Stimulated activated CD4-positive, alpha-beta T cell treated with anti-CD3 and anti-CD28 coated beads, Interleukin-15, amount 100 ng/mL, for 24 hours (primary cell): ENCODE measurements around the gene MROH2A.

Experiments used
- DNase-seq: peaks from one replicate; pipeline ENCODE4 v3.0.0-alpha.2; 2020

MROH2A gene

GRCh38 chr2:233838251-233838650 is 60.1 kb downstream of the MROH2A start:
- DNase-seq = no peak

- no peak for DNase-seq
Observed at GRCh38 chr2:233838726-233839446, 60.8 kb downstream of the MROH2A start.

- no peak for DNase-seq
Observed at GRCh38 chr2:233839447-233839820, 61.3 kb downstream of the MROH2A start.

GRCh38 chr2:233840520-233840919 is 62.4 kb downstream of the MROH2A start:
- no peak for DNase-seq

GRCh38 chr2:233841183-233841582 is 63.1 kb downstream of the MROH2A start:
- no peak for DNase-seq

GRCh38 chr2:233844064-233844807 is 66.1 kb downstream of the MROH2A start:
- DNase-seq = no peak

GRCh38 chr2:233844836-233845235 is 66.7 kb downstream of the MROH2A start:
- no peak for DNase-seq

GRCh38 chr2:233845301-233846060 is 67.4 kb downstream of the MROH2A start:
- DNase-seq = no peak

GRCh38 chr2:233846387-233847247 is 68.5 kb downstream of the MROH2A start:
- no peak for DNase-seq

- DNase-seq = no peak
Observed at GRCh38 chr2:233847248-233847898, 69.2 kb downstream of the MROH2A start.

GRCh38 chr2:233848276-233848675 is 70.1 kb downstream of the MROH2A start:
- no peak for DNase-seq

GRCh38 chr2:233849607-233850271 is 71.6 kb downstream of the MROH2A start:
- DNase-seq = no peak

- no peak for DNase-seq
Observed at GRCh38 chr2:233850745-233851144, 72.6 kb downstream of the MROH2A start.

- no peak for DNase-seq
Observed at GRCh38 chr2:233851169-233851568, 73.0 kb downstream of the MROH2A start.

- DNase-seq = no peak
Observed at GRCh38 chr2:233852056-233852455, 73.9 kb downstream of the MROH2A start.

GRCh38 chr2:233853353-233853752 is 75.2 kb downstream of the MROH2A start:
- DNase-seq = no peak

GRCh38 chr2:233853883-233854240 is 75.7 kb downstream of the MROH2A start:
- peak; percentile 31 for DNase-seq

- peak; percentile 95 for DNase-seq
Observed at GRCh38 chr2:233854241-233854981, 76.3 kb downstream of the MROH2A start, which contains the start of gene HJURP. TSS of gene HJURP (minus strand) at chr2:233854535. CDS start at chr2:233854500, 35 bp downstream.

- no peak for DNase-seq
Observed at GRCh38 chr2:233855345-233855744, 77.2 kb downstream of the MROH2A start.

- DNase-seq = no peak
Observed at GRCh38 chr2:233856184-233856583, 78.1 kb downstream of the MROH2A start.
